GM19099 (cell line): Measurements from ENCODE around the gene PSME2.

Experiments used
- POLR2A ChIP-seq: IDR thresholded peaks from 3 replicates; pipeline ENCODE4 v1.6.1; 2011; ENCODE audit warnings: low read depth; ENCODE audit not compliant: insufficient read length; ENCODE audit errors: extremely low read depth

PSME2 gene

GRCh38 chr14:24171422-24172260, 25.2 kb upstream of the PSME2 start, which contains the start of gene REC8:
Gene REC8 (plus strand): TSS chr14:24172080. CDS start chr14:24172553, 473 bp downstream.
- TF ChIP-seq POLR2A: peak; percentile 20

DNA sequence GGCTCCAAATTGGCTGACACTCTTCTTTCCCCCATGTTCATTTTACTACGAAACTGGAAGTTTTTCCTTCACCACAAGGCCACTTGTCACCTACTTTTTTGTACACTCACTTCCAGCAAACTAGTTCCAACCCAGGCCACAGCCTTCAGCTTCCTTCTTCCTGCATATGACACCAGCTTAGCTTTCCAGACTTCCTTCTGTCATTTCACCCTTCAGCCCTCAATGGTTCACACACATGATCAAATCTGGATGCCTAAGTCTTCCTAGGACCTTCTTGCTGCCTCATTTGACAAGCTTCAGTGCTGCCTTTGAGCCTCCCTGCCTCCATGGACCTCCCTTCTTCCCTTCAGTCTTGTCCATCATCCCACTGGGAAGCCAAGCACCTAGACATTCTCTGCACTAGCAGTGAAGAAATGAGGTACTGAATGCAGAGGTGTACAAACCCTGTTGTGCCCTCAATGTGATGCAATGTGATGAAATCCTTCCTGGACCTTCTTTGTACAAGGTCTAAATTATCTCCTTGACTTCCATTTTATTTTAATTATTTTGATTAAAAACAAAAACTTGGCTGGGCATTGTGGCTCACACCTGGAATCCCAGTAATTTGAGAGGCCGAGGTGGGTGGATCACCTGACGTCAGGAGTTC, 21.2 kb upstream of the PSME2 start:
- TF ChIP-seq POLR2A: no peak

DNA sequence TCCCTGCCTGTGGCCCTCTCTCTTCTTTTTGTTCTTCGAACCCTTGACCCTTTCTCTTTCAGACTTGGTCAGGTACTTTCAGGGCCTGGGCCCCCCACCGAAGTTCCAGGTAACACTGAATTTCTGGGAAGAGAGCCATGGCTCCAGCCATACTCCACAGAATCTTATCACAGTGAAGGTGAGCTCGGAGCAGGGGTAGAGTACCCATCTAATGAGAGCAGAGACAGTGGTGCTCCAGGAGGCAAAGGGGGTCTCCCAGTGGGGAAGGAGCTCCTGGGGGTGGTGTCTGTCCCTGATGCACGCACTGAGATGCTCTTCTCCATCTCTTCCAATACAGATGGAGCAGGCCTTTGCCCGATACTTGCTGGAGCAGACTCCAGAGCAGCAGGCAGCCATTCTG, 19.4 kb upstream of the PSME2 start:
- no peak for TF ChIP-seq POLR2A

GRCh38 chr14:24164518-24164991, 18.1 kb upstream of the PSME2 start:
- peak; percentile 8 for TF ChIP-seq POLR2A

- TF ChIP-seq POLR2A: no peak
Observed at GRCh38 chr14:24162093-24162492, 15.7 kb upstream of the PSME2 start.

GRCh38 chr14:24160850-24161804, 14.7 kb upstream of the PSME2 start, which contains the start of gene IRF9:
Gene IRF9 (plus strand): TSS chr14:24161265. CDS start chr14:24162145, 880 bp downstream.
- TF ChIP-seq POLR2A: peak; percentile 97

GRCh38 chr14:24160499-24160849, 14.1 kb upstream of the PSME2 start:
- TF ChIP-seq POLR2A: no peak

DNA sequence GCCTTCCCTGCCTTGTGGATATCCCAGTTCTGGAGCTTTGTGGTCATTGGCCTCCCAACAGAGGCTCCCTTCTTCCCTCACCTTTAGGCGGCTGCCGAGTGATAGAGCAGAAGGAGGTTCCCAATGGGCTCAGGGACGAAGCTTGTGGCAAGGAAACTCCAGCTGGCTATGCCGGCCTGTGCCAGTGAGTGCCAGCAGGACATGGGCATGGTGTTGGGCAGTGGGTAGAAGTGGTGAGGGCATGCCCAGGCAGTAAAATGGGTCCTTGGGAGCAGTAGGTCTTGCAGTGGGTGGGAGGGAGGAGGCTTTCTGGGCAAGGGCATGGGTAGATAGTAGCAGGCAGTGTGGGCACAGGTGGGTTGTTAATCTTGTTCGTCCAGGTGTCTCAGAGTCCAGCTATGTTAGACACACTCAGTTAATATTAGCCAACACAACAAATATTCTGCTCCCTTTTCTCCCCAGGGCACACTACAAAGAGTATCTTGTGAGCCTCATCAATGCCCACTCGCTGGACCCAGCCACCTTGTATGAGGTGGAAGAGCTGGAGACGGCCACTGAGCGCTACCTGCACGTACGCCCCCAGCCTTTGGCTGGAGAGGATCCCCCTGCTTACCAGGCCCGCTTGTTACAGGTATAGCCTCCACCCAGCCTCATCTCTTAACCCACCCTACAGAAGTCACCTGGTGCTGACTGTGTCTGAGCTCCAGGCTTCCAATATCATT, 13.5 kb upstream of the PSME2 start:
- no peak for TF ChIP-seq POLR2A

DNA sequence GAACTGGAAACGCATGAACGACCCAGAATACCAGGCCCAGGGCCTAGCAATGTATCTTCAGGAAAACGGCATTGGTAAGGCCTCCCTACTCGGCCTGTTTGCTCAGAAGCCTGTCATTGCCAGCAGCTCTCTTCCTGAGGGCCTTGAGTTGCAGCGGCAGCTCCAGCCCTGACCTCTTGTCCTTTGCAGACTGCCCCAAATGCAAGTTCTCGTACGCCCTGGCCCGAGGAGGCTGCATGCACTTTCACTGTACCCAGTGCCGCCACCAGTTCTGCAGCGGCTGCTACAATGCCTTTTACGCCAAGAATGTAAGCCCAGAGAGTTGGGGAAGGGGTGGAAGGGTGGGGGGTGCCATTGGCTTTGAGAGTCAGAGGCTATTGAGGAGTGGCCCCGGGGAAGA, 10.9 kb upstream of the PSME2 start:
- TF ChIP-seq POLR2A: no peak

GRCh38 chr14:24156840-24157239, 10.4 kb upstream of the PSME2 start:
- TF ChIP-seq POLR2A: no peak

GRCh38 chr14:24155100-24155499, 8.7 kb upstream of the PSME2 start:
- no peak for TF ChIP-seq POLR2A

DNA sequence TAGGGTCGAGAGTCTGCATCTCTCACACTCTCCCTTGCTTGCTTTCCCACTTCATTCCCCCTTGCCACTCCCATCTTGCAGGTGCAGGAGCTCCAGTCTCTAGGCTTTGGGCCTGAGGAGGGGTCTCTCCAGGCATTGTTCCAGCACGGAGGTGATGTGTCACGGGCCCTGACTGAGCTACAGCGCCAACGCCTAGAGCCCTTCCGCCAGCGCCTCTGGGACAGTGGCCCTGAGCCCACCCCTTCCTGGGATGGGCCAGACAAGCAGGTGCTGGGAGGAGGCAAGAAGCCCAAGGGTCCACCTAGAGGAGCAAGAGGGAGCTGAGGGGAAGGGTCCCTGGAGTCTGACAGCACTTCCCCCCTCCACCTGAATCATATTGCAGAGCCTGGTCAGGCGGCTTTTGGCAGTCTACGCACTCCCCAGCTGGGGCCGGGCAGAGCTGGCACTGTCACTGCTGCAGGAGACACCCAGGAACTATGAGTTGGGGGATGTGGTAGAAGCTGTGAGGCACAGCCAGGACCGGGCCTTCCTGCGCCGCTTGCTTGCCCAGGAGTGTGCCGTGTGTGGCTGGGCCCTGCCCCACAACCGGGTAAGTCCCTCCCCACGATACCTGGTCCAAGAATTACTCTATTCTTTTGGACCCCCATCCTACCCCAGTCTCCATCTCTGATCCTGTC, 5.1 kb upstream of the PSME2 start:
- no peak for TF ChIP-seq POLR2A

DNA sequence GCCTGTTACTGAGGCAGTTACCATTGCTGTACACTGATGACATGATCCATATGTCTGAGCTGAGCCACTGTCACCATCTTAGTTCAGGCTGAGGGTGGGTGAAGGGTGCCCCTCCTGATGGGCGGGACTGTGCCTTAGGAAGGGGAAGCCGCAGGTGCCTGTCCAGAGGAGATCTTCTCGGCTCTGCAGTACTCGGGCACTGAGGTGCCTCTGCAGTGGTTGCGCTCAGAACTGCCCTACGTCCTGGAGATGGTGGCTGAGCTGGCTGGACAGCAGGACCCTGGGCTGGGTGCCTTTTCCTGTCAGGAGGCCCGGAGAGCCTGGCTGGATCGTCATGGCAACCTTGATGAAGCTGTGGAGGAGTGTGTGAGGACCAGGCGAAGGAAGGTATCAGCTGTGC, 4.6 kb upstream of the PSME2 start:
- TF ChIP-seq POLR2A: no peak

DNA sequence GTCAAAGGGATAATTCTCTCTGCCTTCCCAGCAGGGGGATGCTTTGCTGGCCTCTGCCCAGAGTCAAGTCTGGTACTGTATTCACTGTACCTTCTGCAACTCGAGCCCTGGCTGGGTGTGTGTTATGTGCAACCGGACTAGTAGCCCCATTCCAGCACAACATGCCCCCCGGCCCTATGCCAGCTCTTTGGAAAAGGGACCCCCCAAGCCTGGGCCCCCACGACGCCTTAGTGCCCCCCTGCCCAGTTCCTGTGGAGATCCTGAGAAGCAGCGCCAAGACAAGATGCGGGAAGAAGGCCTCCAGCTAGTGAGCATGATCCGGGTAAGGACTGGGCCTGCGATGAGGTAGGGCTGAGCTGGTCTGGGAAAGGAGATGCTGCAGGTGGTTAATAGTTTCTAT, 4.2 kb upstream of the PSME2 start:
- TF ChIP-seq POLR2A: no peak
